HEK293 (cell line): ENCODE measurements around the gene FHL2.

Experiments
- CTCF ChIP-seq: fragments of 450-650 bp; formaldehyde crosslinking; IDR thresholded peaks from 2 replicates; pipeline ENCODE4 v1.5.1; 2016; ENCODE audit warnings: missing biosample characterization, missing genetic modification characterization
- HIC1 ChIP-seq: fragments of 450-650 bp; formaldehyde crosslinking; IDR thresholded peaks from 2 replicates; pipeline ENCODE4 v1.5.1; 2016; ENCODE audit warnings: missing biosample characterization, missing genetic modification characterization
- KLF16 ChIP-seq: fragments of 450-650 bp; formaldehyde crosslinking; IDR thresholded peaks from 2 replicates; pipeline ENCODE4 v1.5.1; 2017; ENCODE audit warnings: missing biosample characterization, missing genetic modification characterization
- KLF8 ChIP-seq: fragments of 450-650 bp; formaldehyde crosslinking; IDR thresholded peaks from 2 replicates; pipeline ENCODE4 v1.5.1; 2016; ENCODE audit warnings: missing biosample characterization, missing genetic modification characterization
- MYNN ChIP-seq: fragments of 450-650 bp; formaldehyde crosslinking; IDR thresholded peaks from 2 replicates; pipeline ENCODE4 v1.5.1; 2016; ENCODE audit warnings: missing biosample characterization, missing genetic modification characterization, borderline replicate concordance
- TRIM28 ChIP-seq: IDR thresholded peaks from 2 replicates; pipeline ENCODE4 v1.6.1; 2011; ENCODE audit warnings: low read length, control low read depth, borderline replicate concordance
- YY1 ChIP-seq: fragments of 450-650 bp; formaldehyde crosslinking; IDR thresholded peaks from 2 replicates; pipeline ENCODE4 v1.5.1; 2018; ENCODE audit warnings: missing biosample characterization, missing genetic modification characterization
- ZBTB1 ChIP-seq: fragments of 450-650 bp; formaldehyde crosslinking; IDR thresholded peaks from 2 replicates; pipeline ENCODE4 v1.5.1; 2016; ENCODE audit warnings: missing biosample characterization, missing genetic modification characterization
- ZEB2 ChIP-seq: fragments of 450-650 bp; formaldehyde crosslinking; IDR thresholded peaks from 2 replicates; pipeline ENCODE4 v1.5.1; 2016; ENCODE audit warnings: missing biosample characterization, missing genetic modification characterization
- ZNF121 ChIP-seq: fragments of 450-650 bp; formaldehyde crosslinking; IDR thresholded peaks from 2 replicates; pipeline ENCODE4 v1.5.1; 2016; ENCODE audit warnings: missing biosample characterization, missing genetic modification characterization
- ZNF280D ChIP-seq: fragments of 450-650 bp; formaldehyde crosslinking; IDR thresholded peaks from 2 replicates; pipeline ENCODE4 v1.5.1; 2016; ENCODE audit warnings: missing biosample characterization, missing genetic modification characterization
- ZNF560 ChIP-seq: fragments of 450-650 bp; formaldehyde crosslinking; IDR thresholded peaks from 2 replicates; pipeline ENCODE4 v1.5.1; 2017; ENCODE audit warnings: missing biosample characterization, missing genetic modification characterization, borderline replicate concordance
- ZNF600 ChIP-seq: fragments of 450-650 bp; formaldehyde crosslinking; IDR thresholded peaks from 2 replicates; pipeline ENCODE4 v1.5.1; 2016; ENCODE audit warnings: missing biosample characterization, missing genetic modification characterization
- ZNF621 ChIP-seq: fragments of 450-650 bp; formaldehyde crosslinking; IDR thresholded peaks from 2 replicates; pipeline ENCODE4 v1.5.1; 2017; ENCODE audit warnings: missing biosample characterization, missing genetic modification characterization
- ZNF626 ChIP-seq: fragments of 450-650 bp; sonication (Bioruptor Pico); formaldehyde crosslinking; IDR thresholded peaks from 2 replicates; pipeline ENCODE4 v1.5.1; 2018; ENCODE audit warnings: missing biosample characterization, missing genetic modification characterization, inconsistent platforms
- ZNF76 ChIP-seq: fragments of 450-650 bp; formaldehyde crosslinking; IDR thresholded peaks from 2 replicates; pipeline ENCODE4; 2016; ENCODE audit warnings: low read depth, missing biosample characterization, missing genetic modification characterization, borderline replicate concordance
- ZNF776 ChIP-seq: fragments of 450-650 bp; formaldehyde crosslinking; IDR thresholded peaks from 2 replicates; pipeline ENCODE4 v1.5.0; 2017; ENCODE audit warnings: missing biosample characterization, missing genetic modification characterization, borderline replicate concordance
- TF ChIP-seq, protein P1 (sequence below): fragments of 450-650 bp; formaldehyde crosslinking; IDR thresholded peaks from 2 replicates; pipeline ENCODE4 v1.5.1; 2017; ENCODE audit warnings: missing biosample characterization, missing genetic modification characterization
- TF ChIP-seq, protein P2 (sequence below): fragments of 450-650 bp; formaldehyde crosslinking; IDR thresholded peaks from 2 replicates; pipeline ENCODE4 v1.5.1; 2016; ENCODE audit warnings: missing biosample characterization, missing genetic modification characterization
- TF ChIP-seq, protein P3 (sequence below): fragments of 450-650 bp; formaldehyde crosslinking; IDR thresholded peaks from 2 replicates; pipeline ENCODE4 v1.5.1; 2016; ENCODE audit warnings: missing biosample characterization, missing genetic modification characterization

Gene FHL2

GRCh38 chr2:105388971-105389381, 9.9 kb downstream of the FHL2 start (continued):
- no peak for TF ChIP-seq CTCF
- TF ChIP-seq KLF16: no peak
- no peak for TF ChIP-seq MYNN
- TF ChIP-seq ZBTB1 (tag by site-specific recombination): no peak
- peak; percentile 69; the same call in 1 of the 2 replicates for TF ChIP-seq ZEB2
- TF ChIP-seq ZNF621 (tag by site-specific recombination): no peak
- no peak for TF ChIP-seq ZNF560
- no peak for TF ChIP-seq ZNF280D
- TF ChIP-seq TRIM28: 0 out of 2 replicates have a peak, but pooled peaks have one; percentile 15
- peak; percentile 56; the same call in 1 of the 2 replicates for TF ChIP-seq KLF8 (tag by site-specific recombination)
- TF ChIP-seq ZNF76 (tag by site-specific recombination): no peak
- TF ChIP-seq ZNF626 (tag by site-specific recombination): no peak
- TF ChIP-seq, protein P1, sequence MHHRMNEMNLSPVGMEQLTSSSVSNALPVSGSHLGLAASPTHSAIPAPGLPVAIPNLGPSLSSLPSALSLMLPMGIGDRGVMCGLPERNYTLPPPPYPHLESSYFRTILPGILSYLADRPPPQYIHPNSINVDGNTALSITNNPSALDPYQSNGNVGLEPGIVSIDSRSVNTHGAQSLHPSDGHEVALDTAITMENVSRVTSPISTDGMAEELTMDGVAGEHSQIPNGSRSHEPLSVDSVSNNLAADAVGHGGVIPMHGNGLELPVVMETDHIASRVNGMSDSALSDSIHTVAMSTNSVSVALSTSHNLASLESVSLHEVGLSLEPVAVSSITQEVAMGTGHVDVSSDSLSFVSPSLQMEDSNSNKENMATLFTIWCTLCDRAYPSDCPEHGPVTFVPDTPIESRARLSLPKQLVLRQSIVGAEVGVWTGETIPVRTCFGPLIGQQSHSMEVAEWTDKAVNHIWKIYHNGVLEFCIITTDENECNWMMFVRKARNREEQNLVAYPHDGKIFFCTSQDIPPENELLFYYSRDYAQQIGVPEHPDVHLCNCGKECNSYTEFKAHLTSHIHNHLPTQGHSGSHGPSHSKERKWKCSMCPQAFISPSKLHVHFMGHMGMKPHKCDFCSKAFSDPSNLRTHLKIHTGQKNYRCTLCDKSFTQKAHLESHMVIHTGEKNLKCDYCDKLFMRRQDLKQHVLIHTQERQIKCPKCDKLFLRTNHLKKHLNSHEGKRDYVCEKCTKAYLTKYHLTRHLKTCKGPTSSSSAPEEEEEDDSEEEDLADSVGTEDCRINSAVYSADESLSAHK (tag by site-specific recombination): no peak
- TF ChIP-seq ZNF600 (tag by site-specific recombination): no peak
- TF ChIP-seq, protein P2, sequence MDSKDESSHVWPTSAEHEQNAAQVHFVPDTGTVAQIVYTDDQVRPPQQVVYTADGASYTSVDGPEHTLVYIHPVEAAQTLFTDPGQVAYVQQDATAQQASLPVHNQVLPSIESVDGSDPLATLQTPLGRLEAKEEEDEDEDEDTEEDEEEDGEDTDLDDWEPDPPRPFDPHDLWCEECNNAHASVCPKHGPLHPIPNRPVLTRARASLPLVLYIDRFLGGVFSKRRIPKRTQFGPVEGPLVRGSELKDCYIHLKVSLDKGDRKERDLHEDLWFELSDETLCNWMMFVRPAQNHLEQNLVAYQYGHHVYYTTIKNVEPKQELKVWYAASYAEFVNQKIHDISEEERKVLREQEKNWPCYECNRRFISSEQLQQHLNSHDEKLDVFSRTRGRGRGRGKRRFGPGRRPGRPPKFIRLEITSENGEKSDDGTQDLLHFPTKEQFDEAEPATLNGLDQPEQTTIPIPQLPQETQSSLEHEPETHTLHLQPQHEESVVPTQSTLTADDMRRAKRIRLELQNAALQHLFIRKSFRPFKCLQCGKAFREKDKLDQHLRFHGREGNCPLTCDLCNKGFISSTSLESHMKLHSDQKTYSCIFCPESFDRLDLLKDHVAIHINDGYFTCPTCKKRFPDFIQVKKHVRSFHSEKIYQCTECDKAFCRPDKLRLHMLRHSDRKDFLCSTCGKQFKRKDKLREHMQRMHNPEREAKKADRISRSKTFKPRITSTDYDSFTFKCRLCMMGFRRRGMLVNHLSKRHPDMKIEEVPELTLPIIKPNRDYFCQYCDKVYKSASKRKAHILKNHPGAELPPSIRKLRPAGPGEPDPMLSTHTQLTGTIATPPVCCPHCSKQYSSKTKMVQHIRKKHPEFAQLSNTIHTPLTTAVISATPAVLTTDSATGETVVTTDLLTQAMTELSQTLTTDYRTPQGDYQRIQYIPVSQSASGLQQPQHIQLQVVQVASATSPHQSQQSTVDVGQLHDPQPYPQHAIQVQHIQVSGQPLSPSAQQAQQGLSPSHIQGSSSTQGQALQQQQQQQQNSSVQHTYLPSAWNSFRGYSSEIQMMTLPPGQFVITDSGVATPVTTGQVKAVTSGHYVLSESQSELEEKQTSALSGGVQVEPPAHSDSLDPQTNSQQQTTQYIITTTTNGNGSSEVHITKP (tag by site-specific recombination): no peak
- TF ChIP-seq YY1 (tag by site-specific recombination): no peak
- TF ChIP-seq ZNF776 (tag by site-specific recombination): no peak
- peak; percentile 37; the same call in 1 of the 2 replicates for TF ChIP-seq HIC1 (tag by site-specific recombination)
- TF ChIP-seq ZNF121 (tag by site-specific recombination): no peak
- TF ChIP-seq, protein P3, sequence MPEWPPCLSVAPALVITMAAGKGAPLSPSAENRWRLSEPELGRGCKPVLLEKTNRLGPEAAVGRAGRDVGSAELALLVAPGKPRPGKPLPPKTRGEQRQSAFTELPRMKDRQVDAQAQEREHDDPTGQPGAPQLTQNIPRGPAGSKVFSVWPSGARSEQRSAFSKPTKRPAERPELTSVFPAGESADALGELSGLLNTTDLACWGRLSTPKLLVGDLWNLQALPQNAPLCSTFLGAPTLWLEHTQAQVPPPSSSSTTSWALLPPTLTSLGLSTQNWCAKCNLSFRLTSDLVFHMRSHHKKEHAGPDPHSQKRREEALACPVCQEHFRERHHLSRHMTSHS: no peak
